Measurements from ENCODE around the gene TMTC1. TPM values are rescaled to one million over a fixed set of nuclear protein-coding genes. Genes with fewer than 3 reads are reported as not detected.

TMTC1 gene
- total RNA-seq, 1 experiment from 2014 or later: 109 TPM

- no peak for DNase-seq (ENCODE audit: unreplicated experiment)
- Mint-ChIP-seq H3K27me3 (ENCODE audit: insufficient read depth, unreplicated experiment) (no peaks in the 10 kb centered on the region), H3K4me1 (ENCODE audit: insufficient read depth, unreplicated experiment) (no peaks in the 10 kb centered on the region), H3K4me3 (ENCODE audit: unreplicated experiment) (no peak overlapping the region), H3K27ac (ENCODE audit: low read depth, unreplicated experiment) (no peak overlapping the region), H3K36me3 (ENCODE audit: insufficient read depth, unreplicated experiment) (peaks cover 86% of the 10 kb centered on the region), H3K9me3 (ENCODE audit: unreplicated experiment) (no peaks in the 10 kb centered on the region)
- CTCF ChIA-PET: no interaction called here
- intact Hi-C loops (cut with micrococcal nuclease): no loop called here
- no peak for TF ChIP-seq CTCF (IDR thresholded peaks at IDR 0.05; ENCODE audit: unreplicated experiment)
- BruUV-seq (replicated peaks): no TSS peak
- POLR2A ChIA-PET: interaction anchor here (0.6 kb wide), 1 partner anchor 30 kb away, joined by 3 read pairs; no protein-coding TSS in a partner anchor
Observed at GRCh38 chr12:29627221-29627620, 156.5 kb downstream of the TMTC1 start.

- intact Hi-C loops (cut with micrococcal nuclease): no loop called here
- no peaks in the 10 kb centered on the region for H3K4me1 Mint-ChIP-seq (ENCODE audit: insufficient read depth, unreplicated experiment)
- POLR2A ChIA-PET: interaction anchor here (0.6 to 1.1 kb wide), 4 partner anchors 11 to 1691 kb away, joined by 3 to 4 read pairs (median 4); no protein-coding TSS in a partner anchor
- BruUV-seq (replicated peaks): no TSS peak
- no peak overlapping the region for H3K27ac Mint-ChIP-seq (ENCODE audit: low read depth, unreplicated experiment)
- H3K27me3 Mint-ChIP-seq (ENCODE audit: insufficient read depth, unreplicated experiment): no peaks in the 10 kb centered on the region
- TF ChIP-seq CTCF (IDR thresholded peaks at IDR 0.05; ENCODE audit: unreplicated experiment): no peak
- no peak overlapping the region for H3K4me3 Mint-ChIP-seq (ENCODE audit: unreplicated experiment)
- CTCF ChIA-PET: interaction anchor here (1.1 kb wide), 1 partner anchor 15 kb away, joined by 4 read pairs; no protein-coding TSS in a partner anchor
- H3K9me3 Mint-ChIP-seq (ENCODE audit: unreplicated experiment): no peaks in the 10 kb centered on the region
- H3K36me3 Mint-ChIP-seq (ENCODE audit: insufficient read depth, unreplicated experiment): peaks cover 84% of the 10 kb centered on the region
- DNase-seq (ENCODE audit: unreplicated experiment): no peak
Observed at GRCh38 chr12:29625359-29625953, 158.3 kb downstream of the TMTC1 start.

- no TSS peak for BruUV-seq (replicated peaks)
- no peak for DNase-seq (ENCODE audit: unreplicated experiment)
- Mint-ChIP-seq H3K27ac (ENCODE audit: low read depth, unreplicated experiment) (no peak overlapping the region), H3K9me3 (ENCODE audit: unreplicated experiment) (no peaks in the 10 kb centered on the region), H3K36me3 (ENCODE audit: insufficient read depth, unreplicated experiment) (peaks cover 80% of the 10 kb centered on the region), H3K27me3 (ENCODE audit: insufficient read depth, unreplicated experiment) (no peaks in the 10 kb centered on the region), H3K4me3 (ENCODE audit: unreplicated experiment) (no peak overlapping the region), H3K4me1 (ENCODE audit: insufficient read depth, unreplicated experiment) (peaks cover 13% of the 10 kb centered on the region)
- ChIA-PET POLR2A (no interaction called here), CTCF (interaction anchor here (0.5 kb wide), 1 partner anchor 648 kb away, joined by 3 read pairs; no protein-coding TSS in a partner anchor)
- intact Hi-C loops (cut with micrococcal nuclease): no loop called here
- no peak for TF ChIP-seq CTCF (IDR thresholded peaks at IDR 0.05; ENCODE audit: unreplicated experiment)
Observed at GRCh38 chr12:29622251-29622650, 161.5 kb downstream of the TMTC1 start.

GRCh38 chr12:29620030-29620429 lies 163.7 kb downstream of the TMTC1 start:
- Mint-ChIP-seq H3K27ac (ENCODE audit: low read depth, unreplicated experiment) (no peak overlapping the region), H3K4me1 (ENCODE audit: insufficient read depth, unreplicated experiment) (peaks cover 20% of the 10 kb centered on the region), H3K9me3 (ENCODE audit: unreplicated experiment) (no peaks in the 10 kb centered on the region), H3K4me3 (ENCODE audit: unreplicated experiment) (no peak overlapping the region), H3K27me3 (ENCODE audit: insufficient read depth, unreplicated experiment) (no peaks in the 10 kb centered on the region), H3K36me3 (ENCODE audit: insufficient read depth, unreplicated experiment) (peaks cover 84% of the 10 kb centered on the region)
- POLR2A ChIA-PET: interaction anchor here (0.7 to 1.1 kb wide), 2 partner anchors 36 to 134 kb away, joined by 3 read pairs; no protein-coding TSS in a partner anchor
- no peak for DNase-seq (ENCODE audit: unreplicated experiment)
- intact Hi-C loops (cut with micrococcal nuclease): no loop called here
- CTCF ChIA-PET: interaction anchor here (1.0 kb wide), 1 partner anchor 1186 kb away, joined by 3 read pairs; no protein-coding TSS in a partner anchor
- TF ChIP-seq CTCF (IDR thresholded peaks at IDR 0.05; ENCODE audit: unreplicated experiment): no peak
- BruUV-seq (replicated peaks): no TSS peak

Data from MCF 10A (cell line).